K562 (cell line): ENCODE data around the gene PRRC2A. TPM values are rescaled to one million over a fixed set of nuclear protein-coding genes. Genes with fewer than 3 reads are reported as not detected.

Source experiments
- ATAC-seq: fragments of 200-7000 bp; cut with Tn5 transposase; 3 replicates; pipeline ENCODE4 v1.9.1; 2020; ENCODE audit warnings: moderate library complexity
- BruUV-seq: library from RNA; stranded (reverse); fragments of 400-500 nt; replicated peaks from 2 replicates; lab custom pipeline; 2021; lab: Mats Ljungman, UMichigan
- CTCF ChIA-PET: fragments of 300-600 bp; formaldehyde crosslinking; extraction: SDS; loops from one replicate; lab custom pipeline; 2021; ENCODE audit warnings: low intra/inter-chr PET ratio; lab: Yijun Ruan, JAX
- POLR2A ChIA-PET: fragments of 300-600, 350-650 bp; sonication (Branson Sonifier 250); formaldehyde crosslinking; extraction: SDS; loops from one replicate; lab custom pipeline; 2021; ENCODE audit warnings: antibody characterized with exemption, inconsistent platforms; lab: Yijun Ruan, JAX
- DNase-seq, 4 experiments: peaks; one replicate each; pipeline versions ENCODE4 v3.0.0 to v3.0.0-alpha.2; 2011 to 2018; ENCODE audit warnings: low spot score in 3 of 4, mixed read lengths in 3 of 4; ENCODE audit errors: extremely low read depth in 1 of 4
- FAIRE-seq: peaks from 2 replicates; lab custom pipeline; 2011; peaks lifted over from hg19 to GRCh38; lab: Jason Lieb, UNC
- H2AFZ ChIP-seq: 2 replicates; pipeline ENCODE4 v1.6.0; 2011; ENCODE audit warnings: low read depth, low read length, control low read depth, inconsistent platforms
- H3K27ac ChIP-seq: fragments of 200-600 bp; 3 replicates; pipeline ENCODE4 v1.8.0; 2011; ENCODE audit warnings: low read depth, mild to moderate bottlenecking, control low read depth, inconsistent platforms, low read length, moderate library complexity, mixed read lengths; ENCODE audit errors: extremely low read depth
- H3K27me3 ChIP-seq, 2 experiments: fragments of 300-600 bp in 1 of 2; 2 replicates in 1 of 2; 3 replicates in 1 of 2; pipeline versions ENCODE4 v1.6.0 to v1.8.0; 2011; ENCODE audit warnings: inconsistent platforms in 2 of 2, low read length in 2 of 2, mild to moderate bottlenecking in 1 of 2, mixed read lengths in 1 of 2, moderate library complexity in 1 of 2; ENCODE audit not compliant: control insufficient read depth in 2 of 2, insufficient read depth in 2 of 2
- H3K36me3 ChIP-seq: fragments of 300-600 bp; 3 replicates; pipeline ENCODE4 v1.8.0; 2011; ENCODE audit warnings: mild to moderate bottlenecking, low read length, inconsistent platforms; ENCODE audit not compliant: control insufficient read depth, insufficient read depth
- H3K4me1 ChIP-seq, 2 experiments: fragments of 200-600 bp in 1 of 2; replicated peaks in 1 of 2; 2 replicates in 1 of 2; 3 replicates in 1 of 2; pipeline versions ENCODE4 v1.5.1 to v1.8.0; 2011; ENCODE audit warnings: inconsistent platforms in 2 of 2, low read length in 2 of 2, mild to moderate bottlenecking in 1 of 2, mixed read lengths in 1 of 2, moderate library complexity in 1 of 2; ENCODE audit not compliant: control insufficient read depth in 2 of 2, insufficient read depth in 2 of 2
- H3K4me2 ChIP-seq: 2 replicates; pipeline ENCODE4 v1.6.1; 2011; ENCODE audit warnings: low read length, control low read depth, inconsistent platforms, mixed read lengths; ENCODE audit not compliant: insufficient read depth
- H3K4me3 ChIP-seq: fragments of 200-600 bp; sonication (generic), shearing (Covaris generic); 2 replicates; pipeline ENCODE4 v1.5.1; 2016; ENCODE audit warnings: control low read depth, inconsistent platforms
- H3K79me2 ChIP-seq: fragments of 200-600 bp; 3 replicates; pipeline ENCODE4 v1.8.0; 2011; ENCODE audit warnings: low read length, inconsistent platforms; ENCODE audit not compliant: control insufficient read depth, insufficient read depth
- H3K9ac ChIP-seq, 2 experiments: 2 replicates each; pipeline versions ENCODE4 v1.6.0 to v1.6.1; 2011; ENCODE audit warnings: low read depth in 2 of 2, low read length in 2 of 2, control low read depth in 1 of 2, inconsistent platforms in 1 of 2, mild to moderate bottlenecking in 1 of 2, mixed read lengths in 1 of 2; ENCODE audit not compliant: insufficient read depth in 1 of 2
- H3K9me1 ChIP-seq: one replicate; pipeline ENCODE4 v1.6.0; 2011; ENCODE audit warnings: inconsistent platforms, mild to moderate bottlenecking, low read length, moderate library complexity; ENCODE audit not compliant: control insufficient read depth, insufficient read depth
- H3K9me3 ChIP-seq: replicated peaks from 2 replicates; pipeline ENCODE4 v1.5.1; 2011; ENCODE audit warnings: low read depth, low read length, inconsistent platforms; ENCODE audit not compliant: control insufficient read depth, insufficient read depth
- H4K20me1 ChIP-seq: replicated peaks from 2 replicates; pipeline ENCODE4 v1.6.1; 2011; ENCODE audit warnings: low read length, inconsistent platforms, mixed read lengths; ENCODE audit not compliant: control insufficient read depth, insufficient read depth
- ETV5 ChIP-seq: sonication (generic); formaldehyde crosslinking; IDR thresholded peaks from 2 replicates; pipeline ENCODE4 v1.4.0; 2020; ENCODE audit warnings: low read depth, mild to moderate bottlenecking, missing genetic modification reagents
- KAT8 ChIP-seq: fragments of 450-650 bp; IDR thresholded peaks from 2 replicates; pipeline ENCODE4 v1.6.1; 2016; ENCODE audit warnings: low read depth, mild to moderate bottlenecking
- MYC ChIP-seq, 2 experiments: fragments of 250-450 bp in 1 of 2; sonication (Bioruptor Pico) in 1 of 2; IDR thresholded peaks; 2 replicates each; pipeline versions ENCODE4 v1.5.1 to v1.6.1; 2012 to 2021; ENCODE audit warnings: low read depth in 2 of 2, borderline replicate concordance in 1 of 2, improper control_type of control experiment in 1 of 2, low read length in 1 of 2, mild to moderate bottlenecking in 1 of 2, moderate library complexity in 1 of 2
- PHF8 ChIP-seq: fragments of 200-600 bp; sonication (generic); IDR thresholded peaks from 2 replicates; pipeline ENCODE4 v1.6.1; 2012; ENCODE audit warnings: mixed run types, mild to moderate bottlenecking, inconsistent platforms, low read length, moderate library complexity, borderline replicate concordance
- RBM15 ChIP-seq: fragments of 200-400 bp; formaldehyde crosslinking; IDR thresholded peaks from 2 replicates; pipeline ENCODE4 v1.6.1; 2018; ENCODE audit warnings: mild to moderate bottlenecking, low read length, moderate library complexity; ENCODE audit not compliant: insufficient read depth
- SREBF2 ChIP-seq: sonication (generic); formaldehyde crosslinking; IDR thresholded peaks from 2 replicates; pipeline ENCODE4 v1.4.0; 2020; ENCODE audit warnings: mild to moderate bottlenecking, missing genetic modification reagents
- ZNF830 ChIP-seq: fragments of 250-450 bp; sonication (Bioruptor Pico); IDR thresholded peaks from 2 replicates; pipeline ENCODE4 v1.5.0; 2021; ENCODE audit warnings: mild to moderate bottlenecking
- WGBS: fragments of 100-300 bp; shearing (Covaris generic); methylation state at CpG from one replicate; pipeline ENCODE4 v1.1.6; 2016; ENCODE audit warnings: low coverage, mixed read lengths; ENCODE audit not compliant: insufficient coverage; ENCODE audit errors: missing lambda C conversion rate; 5-methylcytosine and 5-hydroxymethylcytosine counted together
- in situ Hi-C: fragments of 300-500 bp; cut with MboI; formaldehyde crosslinking; loops from 4 replicates; pipeline ENCODE4 v1.15.0; 2018; ENCODE audit warnings: inconsistent platforms, mixed read lengths
- intact Hi-C: fragments of 100-400 bp; cut with micrococcal nuclease; formaldehyde crosslinking; loops from 2 replicates; pipeline ENCODE4 v1.14.2; 2022
- polyA plus RNA-seq, 8 experiments: library from polyadenylated mRNA; depleted of rRNA in 4 of 8; stranded (reverse) in 5 of 8; unstranded in 3 of 8; fragments of >200 nt; fragmentation: Nextera tagmentation in 2 of 8; fragmentation: Illumina TruSeq in 1 of 8; extraction: Ambion mirVana in 2 of 8; extraction: Trizol in 1 of 8; gene quantifications; 2 replicates each; pipeline versions ENCODE4 v1.2.1 to v1.2.3, GENCODE V29; 2011 to 2014; ENCODE audit warnings: inconsistent platforms in 1 of 8, missing spikeins in 1 of 8
- total RNA-seq, 7 experiments: library from RNA; depleted of rRNA in 6 of 7; stranded (reverse); fragments of >200 nt in 6 of 7; fragmentation: Illumina TruSeq in 2 of 7; extraction: Trizol in 2 of 7; gene quantifications; 2 replicates each; pipeline versions ENCODE4 v1.2.1 to v1.2.3, GENCODE V29; 2011 to 2021; ENCODE audit warnings: low replicate concordance in 1 of 7
- TF ChIP-seq, protein P1 (sequence below): fragments of 450-650 bp; formaldehyde crosslinking; IDR thresholded peaks from 2 replicates; pipeline ENCODE4 v1.4.0; 2020; ENCODE audit warnings: mild to moderate bottlenecking, moderate library complexity
- TF ChIP-seq, protein P2 (sequence below): sonication (generic); formaldehyde crosslinking; IDR thresholded peaks from 2 replicates; pipeline ENCODE4 v1.8.1; 2023; ENCODE audit warnings: mild to moderate bottlenecking, missing genetic modification reagents, moderate library complexity
- TF ChIP-seq, protein P3 (sequence below), 2 experiments: fragments of 450-650 bp in 1 of 2; sonication (generic) in 1 of 2; formaldehyde crosslinking in 1 of 2; IDR thresholded peaks; 2 replicates each; pipeline versions ENCODE4 v1.7.1 to v1.9.0; 2016 to 2022; ENCODE audit warnings: inconsistent platforms in 1 of 2, mild to moderate bottlenecking in 1 of 2, missing genetic modification reagents in 1 of 2

Gene PRRC2A
- total and polyA plus RNA-seq, 9 of the 15 experiments (the other 6 are each of a cell fraction or from before 2014, with no cell fraction given), result 1.0 to 332 (median 63.0) TPM

DNA sequence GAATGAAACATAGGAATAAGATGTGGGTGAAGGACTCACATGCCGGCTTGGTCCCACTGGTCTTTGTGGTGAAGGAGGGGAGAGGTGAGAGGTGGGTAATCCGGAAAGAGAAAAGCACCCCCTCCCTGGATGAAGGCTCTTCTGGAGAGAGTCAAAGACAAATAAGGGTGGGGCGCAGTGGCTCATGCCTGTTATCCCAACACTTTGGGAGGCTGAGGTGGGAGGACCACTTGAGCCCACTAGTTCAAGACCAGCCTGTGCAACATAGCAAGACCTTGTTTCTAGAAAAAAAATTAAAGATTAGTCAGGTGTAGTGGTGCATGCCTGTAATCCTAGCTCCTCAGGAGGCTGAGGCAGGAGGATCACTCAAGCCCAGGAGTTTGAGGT is 41.4 kb upstream of the PRRC2A start:
- Histone ChIP-seq H3K9ac (no peak overlapping the region), H3K27me3 (no peaks in the 10 kb centered on the region), H4K20me1 (no peaks in the 10 kb centered on the region), H3K27ac (no peak overlapping the region), H3K79me2 (no peaks in the 10 kb centered on the region), H3K9me3 (no peaks in the 10 kb centered on the region), H3K36me3 (no peaks in the 10 kb centered on the region), H2AFZ (no peak overlapping the region), H3K4me2 (no peak overlapping the region), H3K9me1 (no peaks in the 10 kb centered on the region), H3K4me3 (no peak overlapping the region), H3K4me1 (peaks cover 0 to 30% of the 10 kb centered on the region in 2 experiments; a peak in 3 of 5 replicates)
- no TSS peak for BruUV-seq
- DNase-seq (no peak), ATAC-seq (no peak), FAIRE-seq (no peak)
- ChIA-PET CTCF (no interaction called here), POLR2A (interaction anchor here (0.9 to 3.3 kb wide), 3 partner anchors 9 to 76 kb away, joined by 3 to 16 read pairs (median 7); partner anchors contain the start of gene APOM)
- 52% methylated on average over 3 of the region's 3 CpGs for WGBS
- intact Hi-C loops (no loop called here), in situ Hi-C loops (no loop called here)
- TF ChIP-seq ETV5 (CRISPR knock-in tag), result no peak
- TF ChIP-seq RBM15, result no peak
- no peak for TF ChIP-seq KAT8
- TF ChIP-seq, protein P1, sequence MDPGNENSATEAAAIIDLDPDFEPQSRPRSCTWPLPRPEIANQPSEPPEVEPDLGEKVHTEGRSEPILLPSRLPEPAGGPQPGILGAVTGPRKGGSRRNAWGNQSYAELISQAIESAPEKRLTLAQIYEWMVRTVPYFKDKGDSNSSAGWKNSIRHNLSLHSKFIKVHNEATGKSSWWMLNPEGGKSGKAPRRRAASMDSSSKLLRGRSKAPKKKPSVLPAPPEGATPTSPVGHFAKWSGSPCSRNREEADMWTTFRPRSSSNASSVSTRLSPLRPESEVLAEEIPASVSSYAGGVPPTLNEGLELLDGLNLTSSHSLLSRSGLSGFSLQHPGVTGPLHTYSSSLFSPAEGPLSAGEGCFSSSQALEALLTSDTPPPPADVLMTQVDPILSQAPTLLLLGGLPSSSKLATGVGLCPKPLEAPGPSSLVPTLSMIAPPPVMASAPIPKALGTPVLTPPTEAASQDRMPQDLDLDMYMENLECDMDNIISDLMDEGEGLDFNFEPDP (CRISPR knock-in tag), result no peak
- no peak for TF ChIP-seq MYC (IDR thresholded peaks at IDR 0.05; ENCODE audit: low read depth, low read length)
- no peak for TF ChIP-seq MYC (CRISPR knock-in tag; IDR thresholded peaks at IDR 0.05; ENCODE audit: borderline replicate concordance, low read depth)
- no peak for TF ChIP-seq SREBF2 (CRISPR knock-in tag)
- TF ChIP-seq ZNF830 (CRISPR knock-in tag), result no peak
- TF ChIP-seq, protein P2, sequence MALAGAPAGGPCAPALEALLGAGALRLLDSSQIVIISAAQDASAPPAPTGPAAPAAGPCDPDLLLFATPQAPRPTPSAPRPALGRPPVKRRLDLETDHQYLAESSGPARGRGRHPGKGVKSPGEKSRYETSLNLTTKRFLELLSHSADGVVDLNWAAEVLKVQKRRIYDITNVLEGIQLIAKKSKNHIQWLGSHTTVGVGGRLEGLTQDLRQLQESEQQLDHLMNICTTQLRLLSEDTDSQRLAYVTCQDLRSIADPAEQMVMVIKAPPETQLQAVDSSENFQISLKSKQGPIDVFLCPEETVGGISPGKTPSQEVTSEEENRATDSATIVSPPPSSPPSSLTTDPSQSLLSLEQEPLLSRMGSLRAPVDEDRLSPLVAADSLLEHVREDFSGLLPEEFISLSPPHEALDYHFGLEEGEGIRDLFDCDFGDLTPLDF (CRISPR knock-in tag), result no peak
- TF ChIP-seq, protein P3, sequence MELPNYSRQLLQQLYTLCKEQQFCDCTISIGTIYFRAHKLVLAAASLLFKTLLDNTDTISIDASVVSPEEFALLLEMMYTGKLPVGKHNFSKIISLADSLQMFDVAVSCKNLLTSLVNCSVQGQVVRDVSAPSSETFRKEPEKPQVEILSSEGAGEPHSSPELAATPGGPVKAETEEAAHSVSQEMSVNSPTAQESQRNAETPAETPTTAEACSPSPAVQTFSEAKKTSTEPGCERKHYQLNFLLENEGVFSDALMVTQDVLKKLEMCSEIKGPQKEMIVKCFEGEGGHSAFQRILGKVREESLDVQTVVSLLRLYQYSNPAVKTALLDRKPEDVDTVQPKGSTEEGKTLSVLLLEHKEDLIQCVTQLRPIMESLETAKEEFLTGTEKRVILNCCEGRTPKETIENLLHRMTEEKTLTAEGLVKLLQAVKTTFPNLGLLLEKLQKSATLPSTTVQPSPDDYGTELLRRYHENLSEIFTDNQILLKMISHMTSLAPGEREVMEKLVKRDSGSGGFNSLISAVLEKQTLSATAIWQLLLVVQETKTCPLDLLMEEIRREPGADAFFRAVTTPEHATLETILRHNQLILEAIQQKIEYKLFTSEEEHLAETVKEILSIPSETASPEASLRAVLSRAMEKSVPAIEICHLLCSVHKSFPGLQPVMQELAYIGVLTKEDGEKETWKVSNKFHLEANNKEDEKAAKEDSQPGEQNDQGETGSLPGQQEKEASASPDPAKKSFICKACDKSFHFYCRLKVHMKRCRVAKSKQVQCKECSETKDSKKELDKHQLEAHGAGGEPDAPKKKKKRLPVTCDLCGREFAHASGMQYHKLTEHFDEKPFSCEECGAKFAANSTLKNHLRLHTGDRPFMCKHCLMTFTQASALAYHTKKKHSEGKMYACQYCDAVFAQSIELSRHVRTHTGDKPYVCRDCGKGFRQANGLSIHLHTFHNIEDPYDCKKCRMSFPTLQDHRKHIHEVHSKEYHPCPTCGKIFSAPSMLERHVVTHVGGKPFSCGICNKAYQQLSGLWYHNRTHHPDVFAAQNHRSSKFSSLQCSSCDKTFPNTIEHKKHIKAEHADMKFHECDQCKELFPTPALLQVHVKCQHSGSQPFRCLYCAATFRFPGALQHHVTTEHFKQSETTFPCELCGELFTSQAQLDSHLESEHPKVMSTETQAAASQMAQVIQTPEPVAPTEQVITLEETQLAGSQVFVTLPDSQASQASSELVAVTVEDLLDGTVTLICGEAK (IDR thresholded peaks at IDR 0.05), result no peak
- TF ChIP-seq, protein P3 (CRISPR knock-in tag; IDR thresholded peaks at IDR 0.05), result no peak
- no peak for TF ChIP-seq PHF8
